HCT116 (cell line): Measurements from ENCODE around the gene CNPY1. TPM values are rescaled to one million over a fixed set of nuclear protein-coding genes. Genes with fewer than 3 reads are reported as not detected.

ENCODE experiments used
- ATAC-seq: fragments of 200-7000 bp; cut with Tn5 transposase; 2 replicates; pipeline ENCODE4 v1.9.1; 2020; ENCODE audit warnings: mild to moderate bottlenecking, moderate library complexity
- BruUV-seq: library from RNA; stranded (reverse); fragments of 400-500 nt; replicated peaks from 2 replicates; lab custom pipeline; 2021; lab: Mats Ljungman, UMichigan
- CTCF ChIA-PET: fragments of 300-600 bp; sonication (Branson Sonifier 250); formaldehyde crosslinking; loops from one replicate; lab custom pipeline; 2021; ENCODE audit warnings: antibody characterized with exemption; lab: Charles Lee
- POLR2A ChIA-PET: fragments of 300-600, 350-600 bp; sonication (Branson Sonifier 250); formaldehyde crosslinking; loops from one replicate; lab custom pipeline; 2021; ENCODE audit warnings: antibody characterized with exemption; lab: Charles Lee
- RAD21 ChIA-PET, 2 experiments: fragments of 300-600 bp; sonication (Branson Sonifier 250); formaldehyde crosslinking; loops; one replicate each; lab custom pipeline; 2023; ENCODE audit warnings: low total read pairs in 2 of 2; ENCODE audit not compliant: uncharacterized antibody in 2 of 2, unreplicated experiment in 2 of 2, low non-redundant PET in 1 of 2; lab: Charles Lee
- DNase-seq: peaks from one replicate; pipeline ENCODE4 v3.0.0-alpha.2; 2010; ENCODE audit warnings: low read depth, low spot score
- H2AFZ ChIP-seq: fragments of 200-600 bp; shearing (Covaris generic), sonication (generic); 2 replicates; pipeline ENCODE4 v1.6.1; 2017; ENCODE audit warnings: low read depth, mixed run types, mixed read lengths, antibody characterized with exemption, low read length; ENCODE audit not compliant: poor library complexity, severe bottlenecking
- H3K27ac ChIP-seq: 2 replicates; pipeline ENCODE4 v1.5.1; 2012; ENCODE audit warnings: low read depth, low read length
- H3K27me3 ChIP-seq: fragments of 200-600 bp; sonication (generic); 2 replicates; pipeline ENCODE4 v1.6.1; 2016; ENCODE audit warnings: mixed run types, low read length, mixed read lengths; ENCODE audit not compliant: insufficient read depth
- H3K36me3 ChIP-seq, 2 experiments: fragments of 200-500 bp in 1 of 2; fragments of 200-600 bp in 1 of 2; sonication (Bioruptor generic) in 1 of 2; sonication (generic) in 1 of 2; 2 replicates each; pipeline versions ENCODE4 v1.5.1 to v1.6.1; 2014 to 2016; ENCODE audit warnings: low read length in 2 of 2, inconsistent platforms in 1 of 2, mixed read lengths in 1 of 2, mixed run types in 1 of 2; ENCODE audit not compliant: insufficient read depth in 2 of 2, control insufficient read depth in 1 of 2
- H3K4me1 ChIP-seq, 2 experiments: fragments of 200-600 bp in 1 of 2; sonication (generic) in 1 of 2; 2 replicates each; pipeline versions ENCODE4 v1.5.1 to v1.6.1; 2012 to 2017; ENCODE audit warnings: low read length in 2 of 2, inconsistent platforms in 1 of 2, mild to moderate bottlenecking in 1 of 2, mixed read lengths in 1 of 2, mixed run types in 1 of 2, moderate library complexity in 1 of 2; ENCODE audit not compliant: insufficient read depth in 2 of 2, control insufficient read depth in 1 of 2
- H3K4me2 ChIP-seq: fragments of 200-600 bp; sonication (generic); 2 replicates; pipeline ENCODE4 v1.6.1; 2017; ENCODE audit warnings: mixed run types, low read length, mixed read lengths
- H3K4me3 ChIP-seq, 2 experiments: fragments of 200-600 bp in 1 of 2; sonication (generic) in 1 of 2; replicated peaks in 1 of 2; 2 replicates each; pipeline ENCODE4 v1.5.1; 2011 to 2016; ENCODE audit warnings: low read length in 2 of 2, control low read depth in 1 of 2, low read depth in 1 of 2, mild to moderate bottlenecking in 1 of 2, mixed read lengths in 1 of 2, mixed run types in 1 of 2
- H3K79me2 ChIP-seq: fragments of 200-600 bp; sonication (generic); 2 replicates; pipeline ENCODE4 v1.6.1; 2017; ENCODE audit warnings: mild to moderate bottlenecking, mixed run types, low read length, moderate library complexity, mixed read lengths; ENCODE audit not compliant: insufficient read depth
- H3K9ac ChIP-seq: fragments of 200-600 bp; sonication (generic); 2 replicates; pipeline ENCODE4 v1.6.1; 2016; ENCODE audit warnings: low read length, mixed read lengths
- H3K9me2 ChIP-seq: fragments of 200-600 bp; sonication (generic), shearing (Covaris generic); 2 replicates; pipeline ENCODE4 v1.6.1; 2017; ENCODE audit warnings: mixed run types, mild to moderate bottlenecking, moderate library complexity; ENCODE audit not compliant: insufficient read depth
- H3K9me3 ChIP-seq, 2 experiments: fragments of 200-500 bp in 1 of 2; fragments of 200-600 bp in 1 of 2; sonication (Bioruptor generic) in 1 of 2; sonication (generic) in 1 of 2; 2 replicates each; pipeline ENCODE4 v1.6.1; 2014 to 2017; ENCODE audit warnings: low read length in 2 of 2, mixed read lengths in 2 of 2, inconsistent platforms in 1 of 2, low read depth in 1 of 2, mild to moderate bottlenecking in 1 of 2, mixed run types in 1 of 2, moderate library complexity in 1 of 2; ENCODE audit not compliant: control insufficient read depth in 1 of 2, insufficient read depth in 1 of 2
- H4K20me1 ChIP-seq: fragments of 200-600 bp; sonication (generic), shearing (Covaris generic); 2 replicates; pipeline ENCODE4 v1.6.1; 2017; ENCODE audit warnings: mixed run types, mild to moderate bottlenecking, moderate library complexity; ENCODE audit not compliant: insufficient read depth
- EZH2phosphoT487 ChIP-seq: fragments of 200-600 bp; IDR thresholded peaks from 2 replicates; pipeline ENCODE4 v1.6.1; 2018; ENCODE audit warnings: antibody characterized with exemption, borderline replicate concordance
- FOSL1 ChIP-seq: IDR thresholded peaks from 2 replicates; pipeline ENCODE4 v1.6.1; 2012; ENCODE audit warnings: low read depth
- POLR2AphosphoS5 ChIP-seq: IDR thresholded peaks from 2 replicates; pipeline ENCODE4 v1.6.1; 2011; ENCODE audit warnings: mild to moderate bottlenecking, low read depth, low read length, moderate library complexity
- SRF ChIP-seq: IDR thresholded peaks from 2 replicates; pipeline ENCODE4 v1.6.1; 2012; ENCODE audit warnings: low read depth
- intact Hi-C: fragments of 100-400 bp; cut with micrococcal nuclease; formaldehyde crosslinking; loops from 2 replicates; pipeline ENCODE4 v1.10.0; 2022
- total RNA-seq: library from RNA; stranded (reverse); gene quantifications from one replicate; pipeline ENCODE4 v1.2.1, GENCODE V29; 2021; ENCODE audit not compliant: unreplicated experiment
- TF ChIP-seq, protein P1 (sequence below): IDR thresholded peaks from 2 replicates; pipeline ENCODE4 v1.6.1; 2012; ENCODE audit warnings: low read depth

The CNPY1 gene
- total RNA-seq, 1 experiment from 2014 or later: not detected

DNA sequence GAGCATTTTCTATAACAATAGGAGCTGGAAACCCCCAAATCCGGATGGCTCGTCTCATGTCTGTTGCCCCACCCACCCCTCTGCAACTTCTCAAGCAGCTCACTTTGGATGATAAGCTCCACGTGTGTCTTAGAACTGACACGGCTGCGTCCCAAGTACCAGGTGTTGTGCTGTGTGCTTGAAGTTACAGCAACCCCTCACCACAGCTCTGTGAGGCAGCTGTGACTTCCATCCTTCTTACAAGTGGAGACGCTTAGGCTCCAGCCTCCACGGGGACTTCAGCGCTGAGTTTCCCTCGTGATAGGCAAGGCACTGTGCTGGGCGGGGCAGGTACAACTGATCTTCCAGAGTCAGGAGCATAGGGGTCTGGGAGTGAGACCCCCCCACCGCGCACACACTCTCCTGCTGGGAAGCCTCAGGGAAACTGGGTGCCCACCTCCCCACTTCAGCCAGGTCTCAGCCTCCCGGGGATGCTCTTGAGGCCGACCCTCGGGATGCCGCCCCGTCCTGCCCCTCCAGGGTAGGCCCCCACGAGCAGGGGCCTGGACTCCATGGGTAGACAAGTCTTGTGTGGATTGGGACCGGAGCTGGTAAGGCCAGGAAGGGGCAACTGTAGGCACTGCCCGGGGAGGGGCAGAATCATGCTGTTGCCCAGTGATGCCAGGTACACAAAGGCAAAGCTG, 57.1 kb downstream of the CNPY1 start:
- no peak for TF ChIP-seq EZH2phosphoT487
- TF ChIP-seq POLR2AphosphoS5: no peak
- TF ChIP-seq, protein P1, sequence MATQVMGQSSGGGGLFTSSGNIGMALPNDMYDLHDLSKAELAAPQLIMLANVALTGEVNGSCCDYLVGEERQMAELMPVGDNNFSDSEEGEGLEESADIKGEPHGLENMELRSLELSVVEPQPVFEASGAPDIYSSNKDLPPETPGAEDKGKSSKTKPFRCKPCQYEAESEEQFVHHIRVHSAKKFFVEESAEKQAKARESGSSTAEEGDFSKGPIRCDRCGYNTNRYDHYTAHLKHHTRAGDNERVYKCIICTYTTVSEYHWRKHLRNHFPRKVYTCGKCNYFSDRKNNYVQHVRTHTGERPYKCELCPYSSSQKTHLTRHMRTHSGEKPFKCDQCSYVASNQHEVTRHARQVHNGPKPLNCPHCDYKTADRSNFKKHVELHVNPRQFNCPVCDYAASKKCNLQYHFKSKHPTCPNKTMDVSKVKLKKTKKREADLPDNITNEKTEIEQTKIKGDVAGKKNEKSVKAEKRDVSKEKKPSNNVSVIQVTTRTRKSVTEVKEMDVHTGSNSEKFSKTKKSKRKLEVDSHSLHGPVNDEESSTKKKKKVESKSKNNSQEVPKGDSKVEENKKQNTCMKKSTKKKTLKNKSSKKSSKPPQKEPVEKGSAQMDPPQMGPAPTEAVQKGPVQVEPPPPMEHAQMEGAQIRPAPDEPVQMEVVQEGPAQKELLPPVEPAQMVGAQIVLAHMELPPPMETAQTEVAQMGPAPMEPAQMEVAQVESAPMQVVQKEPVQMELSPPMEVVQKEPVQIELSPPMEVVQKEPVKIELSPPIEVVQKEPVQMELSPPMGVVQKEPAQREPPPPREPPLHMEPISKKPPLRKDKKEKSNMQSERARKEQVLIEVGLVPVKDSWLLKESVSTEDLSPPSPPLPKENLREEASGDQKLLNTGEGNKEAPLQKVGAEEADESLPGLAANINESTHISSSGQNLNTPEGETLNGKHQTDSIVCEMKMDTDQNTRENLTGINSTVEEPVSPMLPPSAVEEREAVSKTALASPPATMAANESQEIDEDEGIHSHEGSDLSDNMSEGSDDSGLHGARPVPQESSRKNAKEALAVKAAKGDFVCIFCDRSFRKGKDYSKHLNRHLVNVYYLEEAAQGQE: no peak
- no peak for TF ChIP-seq SRF
- TF ChIP-seq FOSL1: no peak
- ChIA-PET POLR2A (no interaction called here), RAD21 (no interaction called here), CTCF (no interaction called here)
- Histone ChIP-seq H3K9ac (no peak overlapping the region), H4K20me1 (no peaks in the 10 kb centered on the region), H3K9me2 (no peaks in the 10 kb centered on the region), H3K4me2 (no peak overlapping the region), H3K79me2 (no peaks in the 10 kb centered on the region), H3K4me1 (no peaks in the 10 kb centered on the region; a peak in 1 of 4 replicates), H2AFZ (no peak overlapping the region), H3K27me3 (0 out of 2 replicates have a peak, but pooled peaks cover 8% of the 10 kb centered on the region), H3K27ac (no peak overlapping the region), H3K9me3 (no peaks in the 10 kb centered on the region), H3K36me3 (no peaks in the 10 kb centered on the region), H3K4me3 (no peak overlapping the region)
- no TSS peak for BruUV-seq
- DNase-seq (no peak), ATAC-seq (no peak)
- intact Hi-C loops: no loop called here
